ENCODE measurements around the gene MPDU1.

DNA sequence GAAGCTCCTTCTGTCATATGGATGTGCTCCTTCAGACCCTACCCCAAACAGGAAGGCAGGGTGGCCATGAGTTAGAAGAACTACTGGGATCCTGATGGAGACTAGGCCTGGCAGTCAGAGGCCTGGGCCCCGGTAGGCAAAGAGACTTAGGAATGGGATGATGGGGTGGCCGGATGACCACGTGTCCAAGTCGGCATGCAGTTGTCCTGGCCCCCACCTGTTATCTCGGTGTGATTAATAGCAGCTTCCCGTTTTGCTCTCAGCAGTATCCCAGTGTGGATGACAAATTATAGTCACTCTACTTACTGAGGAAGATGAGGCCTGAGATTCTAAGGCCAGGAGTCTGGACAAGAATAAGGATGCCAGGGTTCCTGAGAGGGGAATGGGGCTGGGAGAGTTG lies 33.3 kb upstream of the MPDU1 start:
- no peak for TF ChIP-seq POLR2AphosphoS5 (IDR thresholded peaks at IDR 0.05; ENCODE audit: borderline replicate concordance, low read depth, low read length)
- TF ChIP-seq EZH2 (IDR thresholded peaks at IDR 0.05): no peak
- TF ChIP-seq FOXP2 (optimal IDR thresholded peaks at IDR 0.05; ENCODE audit: control extremely low read depth, extremely low read length, insufficient read depth): no peak
